Mesendoderm (in vitro differentiated cells): ENCODE measurements around the gene STARD3.

Experiments
- DNase-seq: peaks from one replicate; pipeline ENCODE4 v3.0.0; 2013
- H2AK5ac ChIP-seq: 2 replicates; pipeline ENCODE4 v1.6.1; 2013; ENCODE audit warnings: low read length, inconsistent platforms
- H2BK120ac ChIP-seq: 2 replicates; pipeline ENCODE4 v1.6.1; 2013; ENCODE audit warnings: low read depth, mild to moderate bottlenecking, low read length, moderate library complexity, mixed read lengths
- H2BK15ac ChIP-seq: replicated peaks from 2 replicates; pipeline ENCODE4 v1.6.1; 2013; ENCODE audit warnings: low read depth, mild to moderate bottlenecking, moderate library complexity
- H2BK5ac ChIP-seq: 2 replicates; pipeline ENCODE4 v1.6.1; 2013; ENCODE audit warnings: low read length, inconsistent platforms
- H3K18ac ChIP-seq: 2 replicates; pipeline ENCODE4 v1.6.1; 2013; ENCODE audit warnings: mild to moderate bottlenecking, low read length, mixed read lengths
- H3K23ac ChIP-seq: one replicate; pipeline ENCODE4 v1.6.1; 2013; ENCODE audit warnings: low read length
- H3K27ac ChIP-seq: 2 replicates; pipeline ENCODE4 v1.5.1; 2013; ENCODE audit warnings: low read depth, mild to moderate bottlenecking, inconsistent platforms, low read length, moderate library complexity
- H3K27me3 ChIP-seq: 2 replicates; pipeline ENCODE4 v1.6.1; 2013; ENCODE audit warnings: low read length, control low read depth, mild to moderate bottlenecking, inconsistent platforms; ENCODE audit not compliant: insufficient read depth, poor library complexity
- H3K36me3 ChIP-seq: 2 replicates; pipeline ENCODE4 v1.6.1; 2013; ENCODE audit warnings: low read length, inconsistent platforms; ENCODE audit not compliant: control insufficient read depth, insufficient read depth
- H3K4ac ChIP-seq: one replicate; pipeline ENCODE4 v1.6.1; 2013; ENCODE audit warnings: low read depth, mild to moderate bottlenecking, low read length, moderate library complexity
- H3K4me1 ChIP-seq: 2 replicates; pipeline ENCODE4 v1.6.1; 2013; ENCODE audit warnings: low read depth, low read length, inconsistent platforms; ENCODE audit not compliant: control insufficient read depth
- H3K4me2 ChIP-seq: 2 replicates; pipeline ENCODE4 v1.6.1; 2013; ENCODE audit warnings: low read length
- H3K4me3 ChIP-seq: 2 replicates; pipeline ENCODE4 v1.5.1; 2013; ENCODE audit warnings: mild to moderate bottlenecking, low read length
- H3K56ac ChIP-seq: one replicate; pipeline ENCODE4 v1.6.1; 2013; ENCODE audit warnings: low read length
- H3K79me1 ChIP-seq: 2 replicates; pipeline ENCODE4 v1.6.1; 2013; ENCODE audit warnings: low read length, inconsistent platforms
- H3K79me2 ChIP-seq: 2 replicates; pipeline ENCODE4 v1.6.1; 2013; ENCODE audit warnings: mild to moderate bottlenecking, low read length; ENCODE audit not compliant: control insufficient read depth, insufficient read depth
- H3K9ac ChIP-seq: 2 replicates; pipeline ENCODE4 v1.6.1; 2013; ENCODE audit warnings: low read length, inconsistent platforms
- H4K5ac ChIP-seq: one replicate; pipeline ENCODE4 v1.6.1; 2013; ENCODE audit warnings: low read length
- H4K8ac ChIP-seq: one replicate; pipeline ENCODE4 v1.6.1; 2013; ENCODE audit warnings: low read depth, mild to moderate bottlenecking, control low read depth, low read length, moderate library complexity
- WGBS: extraction: QIAGEN DNeasy Blood & Tissue Kit; methylation state at CpG from one replicate; pipeline ENCODE4 v1.1.7; 2013; ENCODE audit warnings: low lambda C conversion rate, missing lambda C conversion rate; ENCODE audit not compliant: insufficient coverage; ENCODE audit errors: extremely low coverage; 5-methylcytosine and 5-hydroxymethylcytosine counted together

The STARD3 gene

DNA sequence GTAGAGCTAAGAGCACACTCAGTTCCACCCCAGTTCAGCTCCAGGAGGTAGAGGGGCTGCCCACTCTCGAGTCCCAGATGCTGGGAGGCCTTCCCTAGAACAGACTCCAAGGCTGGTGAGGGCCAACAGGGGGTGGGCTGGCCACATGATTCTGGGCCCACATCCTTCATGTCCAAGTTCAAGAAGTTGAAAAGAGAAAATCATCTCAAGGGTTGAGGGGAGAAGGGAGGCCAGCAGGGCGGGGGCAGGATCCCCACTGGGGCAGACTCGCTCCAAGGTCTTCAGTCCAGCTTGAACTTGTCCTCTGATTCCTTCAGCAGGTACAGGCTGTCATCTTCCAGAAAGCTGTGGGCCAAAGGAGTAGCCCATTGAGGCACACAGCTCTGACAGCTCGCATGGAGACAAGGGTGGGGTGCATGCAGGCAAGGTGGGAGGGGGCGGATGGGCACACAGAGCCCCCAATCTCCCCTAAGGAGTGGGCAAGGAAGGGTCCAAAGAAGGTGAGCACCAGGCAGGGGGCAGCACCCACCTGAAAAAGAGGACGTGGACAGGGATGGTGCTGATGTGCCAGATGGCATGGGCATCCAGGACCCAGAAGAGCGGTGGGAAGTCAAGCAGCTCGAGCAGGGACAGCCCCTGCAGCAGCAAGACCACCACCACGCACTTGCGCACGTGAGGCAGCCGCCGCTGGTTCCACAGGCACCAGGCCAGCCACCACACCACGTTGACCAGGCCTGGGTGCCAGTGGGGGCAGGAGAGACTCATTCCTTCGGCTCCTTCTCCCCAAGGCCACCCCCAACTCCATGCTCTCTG is 35.8 kb downstream of the STARD3 start:
- no peak overlapping the region for H4K8ac ChIP-seq
- no peaks in the 10 kb centered on the region for H3K27me3 ChIP-seq
- H3K23ac ChIP-seq = no peak overlapping the region
- H2BK5ac ChIP-seq = no peak overlapping the region
- H3K4me2 ChIP-seq = no peak overlapping the region
- no peak overlapping the region for H3K4ac ChIP-seq
- H2BK120ac ChIP-seq = no peak overlapping the region
- H2BK15ac ChIP-seq = no peak overlapping the region
- H2AK5ac ChIP-seq = no peak overlapping the region
- no peaks in the 10 kb centered on the region for H3K36me3 ChIP-seq
- H3K18ac ChIP-seq = no peak overlapping the region
- H3K56ac ChIP-seq = no peak overlapping the region
- no peak overlapping the region for H3K9ac ChIP-seq
- H3K79me1 ChIP-seq = no peaks in the 10 kb centered on the region
- no peak for DNase-seq
- no peak overlapping the region for H3K27ac ChIP-seq
- no peaks in the 10 kb centered on the region for H3K4me1 ChIP-seq
- H3K79me2 ChIP-seq = no peaks in the 10 kb centered on the region
- H4K5ac ChIP-seq = no peak overlapping the region
- no peak overlapping the region for H3K4me3 ChIP-seq
- WGBS = no CpG with 5 or more reads among the region's 15 CpGs

DNA sequence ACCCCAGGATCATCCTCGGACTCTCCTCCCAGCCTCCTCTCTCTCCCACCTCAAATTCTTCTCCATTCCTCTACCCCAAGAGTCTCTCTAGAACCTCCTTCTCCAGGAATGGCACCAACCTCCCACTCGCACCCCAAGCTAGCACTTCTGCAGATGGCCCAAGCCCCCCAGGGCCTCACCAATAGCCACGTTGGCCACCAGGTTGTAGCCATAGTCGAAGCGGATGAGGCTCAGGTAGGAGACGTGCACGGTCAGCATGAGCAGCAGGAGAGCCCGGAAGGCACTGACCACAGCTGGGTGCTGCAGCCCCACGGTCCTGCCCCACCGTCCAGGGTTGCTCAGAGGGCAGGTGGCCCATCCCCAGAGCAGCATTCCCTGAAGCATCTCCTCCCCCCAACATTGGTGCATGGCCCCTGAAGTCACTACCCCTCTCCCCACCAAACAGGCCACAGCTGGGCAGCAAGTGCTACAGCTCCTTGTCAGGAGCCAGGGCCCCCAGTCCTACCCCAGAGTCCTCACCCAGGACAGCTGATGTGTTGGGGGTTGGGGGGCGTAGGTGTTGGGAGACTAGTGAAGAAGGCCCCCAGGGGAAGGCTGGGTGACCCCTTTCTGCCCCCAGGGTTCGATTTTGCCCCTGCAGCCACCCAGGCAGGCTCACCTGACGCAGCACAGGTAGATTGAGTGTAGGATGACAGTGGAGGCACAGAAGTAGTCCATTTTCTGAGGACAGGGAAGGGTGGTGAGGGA is 36.6 kb downstream of the STARD3 start:
- Histone ChIP-seq H2BK5ac (no peak overlapping the region), H3K56ac (no peak overlapping the region), H2BK120ac (no peak overlapping the region), H3K27ac (no peak overlapping the region), H3K4ac (no peak overlapping the region), H3K79me2 (no peaks in the 10 kb centered on the region), H3K4me1 (no peaks in the 10 kb centered on the region), H3K18ac (no peak overlapping the region), H4K5ac (no peak overlapping the region), H3K36me3 (no peaks in the 10 kb centered on the region), H3K27me3 (no peaks in the 10 kb centered on the region), H3K79me1 (no peaks in the 10 kb centered on the region), H3K9ac (no peak overlapping the region), H3K4me2 (no peak overlapping the region), H3K23ac (no peak overlapping the region), H3K4me3 (no peak overlapping the region), H4K8ac (no peak overlapping the region), H2AK5ac (no peak overlapping the region), H2BK15ac (no peak overlapping the region)
- no CpG with 5 or more reads among the region's 13 CpGs for WGBS
- no peak for DNase-seq

- Histone ChIP-seq H2BK5ac (no peak overlapping the region), H2BK120ac (no peak overlapping the region), H3K4me2 (no peak overlapping the region), H3K79me1 (no peaks in the 10 kb centered on the region), H3K23ac (no peak overlapping the region), H3K56ac (no peak overlapping the region), H3K18ac (no peak overlapping the region), H3K27me3 (no peaks in the 10 kb centered on the region), H3K79me2 (no peaks in the 10 kb centered on the region), H4K8ac (no peak overlapping the region), H3K4me3 (no peak overlapping the region), H3K4ac (no peak overlapping the region), H2BK15ac (no peak overlapping the region), H3K9ac (no peak overlapping the region), H3K4me1 (no peaks in the 10 kb centered on the region), H4K5ac (no peak overlapping the region), H3K36me3 (no peaks in the 10 kb centered on the region), H3K27ac (no peak overlapping the region), H2AK5ac (no peak overlapping the region)
- no peak for DNase-seq
- WGBS = no CpG with 5 or more reads among the region's 5 CpGs
Measured at GRCh38 chr17:39674179-39674578, 37.2 kb downstream of the STARD3 start.

DNA sequence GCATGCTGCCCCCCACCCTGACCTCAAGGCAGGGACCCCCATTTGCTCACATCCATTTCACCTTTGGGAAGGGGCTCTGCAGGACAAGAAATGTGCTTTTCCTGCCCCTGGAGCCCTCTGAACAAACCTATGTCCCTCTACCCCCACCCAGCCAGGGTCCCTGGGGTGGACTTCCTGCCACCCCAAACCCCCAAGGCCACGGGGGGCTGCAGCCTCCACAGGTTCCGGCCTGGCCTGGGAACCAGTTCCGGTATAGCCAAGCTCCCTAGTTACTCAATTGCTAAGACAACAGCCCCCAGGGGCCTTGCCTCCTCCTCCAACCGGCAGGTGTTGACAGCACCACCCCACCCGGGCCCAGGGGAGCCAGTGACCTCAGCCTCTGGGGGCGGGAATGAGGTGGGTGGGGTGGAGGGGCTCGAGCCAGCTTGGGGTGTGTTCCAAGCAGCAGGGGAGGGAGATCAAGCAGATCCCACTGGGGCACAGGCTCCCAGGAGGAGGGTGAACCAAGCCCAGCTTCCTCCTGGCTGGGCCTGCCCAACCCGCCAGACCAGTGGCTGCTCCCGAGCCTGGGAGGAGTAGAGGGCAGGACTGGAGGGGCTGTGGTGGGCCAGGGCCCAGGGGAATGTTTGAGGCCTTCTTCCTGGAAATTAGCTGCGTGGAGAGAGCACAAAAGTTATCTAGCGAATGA is 37.9 kb downstream of the STARD3 start:
- H4K8ac ChIP-seq = no peak overlapping the region
- H3K4me3 ChIP-seq = no peak overlapping the region
- no peak overlapping the region for H3K4ac ChIP-seq
- H3K23ac ChIP-seq = no peak overlapping the region
- no peak overlapping the region for H2AK5ac ChIP-seq
- H3K36me3 ChIP-seq = no peaks in the 10 kb centered on the region
- H4K5ac ChIP-seq = no peak overlapping the region
- no peak overlapping the region for H3K18ac ChIP-seq
- H3K27ac ChIP-seq = no peak overlapping the region
- H3K4me1 ChIP-seq = no peaks in the 10 kb centered on the region
- no peak overlapping the region for H2BK5ac ChIP-seq
- H3K56ac ChIP-seq = no peak overlapping the region
- H2BK15ac ChIP-seq = no peak overlapping the region
- no peaks in the 10 kb centered on the region for H3K27me3 ChIP-seq
- no CpG with 5 or more reads among the region's 11 CpGs for WGBS
- no peaks in the 10 kb centered on the region for H3K79me1 ChIP-seq
- H3K4me2 ChIP-seq = no peak overlapping the region
- no peaks in the 10 kb centered on the region for H3K79me2 ChIP-seq
- no peak for DNase-seq
- H3K9ac ChIP-seq = no peak overlapping the region
- H2BK120ac ChIP-seq = no peak overlapping the region

- Histone ChIP-seq H2BK120ac (no peak overlapping the region), H3K9ac (no peak overlapping the region), H3K27ac (no peak overlapping the region), H3K79me1 (no peaks in the 10 kb centered on the region), H4K8ac (no peak overlapping the region), H4K5ac (no peak overlapping the region), H3K27me3 (no peaks in the 10 kb centered on the region), H2AK5ac (no peak overlapping the region), H3K36me3 (no peaks in the 10 kb centered on the region), H3K4me3 (no peak overlapping the region), H3K23ac (no peak overlapping the region), H3K79me2 (no peaks in the 10 kb centered on the region), H2BK5ac (no peak overlapping the region), H3K56ac (no peak overlapping the region), H3K4ac (no peak overlapping the region), H3K18ac (no peak overlapping the region), H3K4me1 (no peaks in the 10 kb centered on the region), H3K4me2 (no peak overlapping the region), H2BK15ac (no peak overlapping the region)
- WGBS = no CpG with 5 or more reads among the region's 10 CpGs
- DNase-seq = no peak
Measured at GRCh38 chr17:39675390-39676082, 38.6 kb downstream of the STARD3 start.
